Measurements from ENCODE around the gene GLI1.

GRCh38 chr12:57518176-57518919 is 58.8 kb downstream of the GLI1 start:
- TF ChIP-seq CTCF (conservative IDR thresholded peaks at IDR 0.05; ENCODE audit: low read length) (no peak), EZH2phosphoT487 (IDR thresholded peaks at IDR 0.05; ENCODE audit: borderline replicate concordance, low read depth, low read length) (no peak)
